Activated T-helper 1 cell treated with anti-CD3 and anti-CD28 coated beads, Interleukin-12 subunit alpha, Interleukin-12 subunit beta, Interleukin-2, Interleukin-4 antibody, amounts not matched to agents 30 ng/mL and 10 ng/mL and 1 ng/mL, durations not matched to agents 14 hours and 24 hours and 36 hours (primary cell): ENCODE data around the gene DNAJC11. TPM values are rescaled to one million over a fixed set of nuclear protein-coding genes. Genes with fewer than 3 reads are reported as not detected.
"Not testable (repeated sequence)": the region's sequence is repeated elsewhere in the genome, so short reads cannot be mapped to it uniquely, and the experiment has no call there.

Experiments
- DNase-seq: peaks from one replicate; pipeline ENCODE4 v3.0.0; 2021; ENCODE audit warnings: low spot score
- H3K27ac Mint-ChIP-seq: one replicate; pipeline ENCODE4 v1.8.0; 2021; ENCODE audit warnings: mild to moderate bottlenecking, mixed read lengths
- H3K27me3 Mint-ChIP-seq: one replicate; pipeline ENCODE4 v1.8.0; 2022; ENCODE audit warnings: mild to moderate bottlenecking, moderate library complexity, mixed read lengths; ENCODE audit not compliant: insufficient read depth
- H3K36me3 Mint-ChIP-seq: one replicate; pipeline ENCODE4 v1.8.0; 2021; ENCODE audit warnings: low read depth, mixed read lengths
- H3K4me1 Mint-ChIP-seq: one replicate; pipeline ENCODE4 v1.8.0; 2021; ENCODE audit warnings: low read depth, mixed read lengths
- H3K4me3 Mint-ChIP-seq: one replicate; pipeline ENCODE4 v1.8.0; 2021; ENCODE audit warnings: mild to moderate bottlenecking, moderate library complexity, mixed read lengths
- H3K9me3 Mint-ChIP-seq: one replicate; pipeline ENCODE4 v1.8.0; 2021; ENCODE audit warnings: mixed read lengths
- intact Hi-C: fragments of 100-400 bp; cut with micrococcal nuclease; formaldehyde crosslinking; loops from one replicate; pipeline ENCODE4 v1.15.1; 2024
- total RNA-seq: library from RNA; stranded (reverse); gene quantifications from 2 replicates; pipeline ENCODE4 v1.2.3, GENCODE V29; 2022

DNAJC11 gene
- total RNA-seq, 1 donor from 2014 or later, result 81.4 TPM

- no peaks in the 10 kb centered on the region for H3K36me3 Mint-ChIP-seq
- intact Hi-C loops, result no loop called here
- H3K9me3 Mint-ChIP-seq, result no peaks in the 10 kb centered on the region
- H3K27ac Mint-ChIP-seq, result no peak overlapping the region
- peaks cover 2% of the 10 kb centered on the region for H3K4me1 Mint-ChIP-seq
- no peaks in the 10 kb centered on the region for H3K27me3 Mint-ChIP-seq
- DNase-seq, result no peak
- no peak overlapping the region for H3K4me3 Mint-ChIP-seq
Observed at GRCh38 chr1:6688757-6689156, 12.9 kb downstream of the DNAJC11 start.

DNA sequence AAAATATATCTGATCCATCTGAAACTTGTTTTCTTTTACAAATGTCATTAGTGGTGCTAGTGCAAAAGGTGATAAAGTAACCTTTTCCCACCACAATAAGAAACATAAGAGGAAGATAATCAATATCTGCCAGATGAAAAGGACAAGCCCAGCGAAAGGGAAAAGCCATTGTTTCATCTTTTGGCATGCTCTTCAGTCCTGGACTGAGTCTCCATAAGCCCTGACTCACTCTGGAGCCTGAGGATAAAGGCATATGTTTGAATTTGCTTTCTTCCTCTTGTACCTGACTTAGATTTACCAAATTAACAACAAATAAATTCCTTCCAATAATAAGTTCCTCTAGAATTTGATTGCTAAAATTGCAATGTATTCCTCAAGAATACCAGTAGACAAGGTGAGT lies 13.6 kb downstream of the DNAJC11 start:
- Mint-ChIP-seq H3K27me3 (no peaks in the 10 kb centered on the region), H3K27ac (no peak overlapping the region), H3K36me3 (no peaks in the 10 kb centered on the region), H3K4me3 (no peak overlapping the region), H3K4me1 (peaks cover 9% of the 10 kb centered on the region), H3K9me3 (no peaks in the 10 kb centered on the region)
- intact Hi-C loops, result no loop called here
- no peak for DNase-seq

DNA sequence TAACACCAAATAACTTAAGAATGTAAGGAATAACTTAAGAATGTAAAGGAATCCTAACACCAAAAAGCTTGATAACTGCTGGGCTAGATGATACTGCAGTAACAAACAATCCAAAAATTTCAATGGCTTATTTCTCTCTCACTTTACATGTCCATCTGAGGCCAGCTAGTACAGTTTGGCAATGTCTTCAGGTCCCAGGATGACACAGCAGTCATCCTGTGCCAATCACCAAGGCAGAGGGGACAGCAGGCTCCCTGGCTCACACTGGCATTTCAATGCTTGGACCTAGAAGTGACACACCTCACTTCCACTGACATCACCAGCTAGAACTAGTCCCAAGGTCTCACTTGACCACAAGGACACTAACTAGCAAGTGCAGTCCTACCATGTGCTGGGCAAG lies 15.3 kb downstream of the DNAJC11 start:
- intact Hi-C loops, result no loop called here
- Mint-ChIP-seq H3K9me3 (no peaks in the 10 kb centered on the region), H3K27ac (no peak overlapping the region), H3K4me3 (no peak overlapping the region), H3K4me1 (peaks cover 9% of the 10 kb centered on the region), H3K36me3 (no peaks in the 10 kb centered on the region), H3K27me3 (no peaks in the 10 kb centered on the region)
- DNase-seq, result no peak

GRCh38 chr1:6685381-6685780 lies 16.2 kb downstream of the DNAJC11 start:
- Mint-ChIP-seq H3K9me3 (no peaks in the 10 kb centered on the region), H3K4me3 (no peak overlapping the region), H3K27me3 (no peaks in the 10 kb centered on the region), H3K36me3 (peaks cover 5% of the 10 kb centered on the region), H3K27ac (no peak overlapping the region), H3K4me1 (peaks cover 9% of the 10 kb centered on the region)
- DNase-seq, result no peak
- intact Hi-C loops, result no loop called here

DNA sequence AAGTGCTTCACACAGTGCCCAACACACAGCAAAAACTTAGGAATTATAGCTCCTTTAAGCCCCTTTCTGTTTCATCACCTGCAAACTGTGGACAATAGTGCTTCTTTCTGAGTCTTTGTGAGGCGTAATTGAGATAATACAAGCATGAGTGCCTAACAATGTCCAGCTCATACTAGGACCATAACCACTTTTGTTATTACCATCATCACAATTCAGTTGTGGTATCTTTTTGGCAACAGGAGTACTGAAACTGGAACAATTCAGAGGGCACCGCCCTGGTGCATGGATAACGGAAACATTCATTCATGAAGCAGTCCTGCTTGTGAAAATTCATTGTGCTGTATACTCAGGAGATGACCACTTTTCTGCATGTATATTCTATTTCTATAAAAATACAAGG lies 18.2 kb downstream of the DNAJC11 start:
- no peak for DNase-seq
- H3K36me3 Mint-ChIP-seq, result peaks cover 5% of the 10 kb centered on the region
- peaks cover 9% of the 10 kb centered on the region for H3K4me1 Mint-ChIP-seq
- intact Hi-C loops, result no loop called here
- no peaks in the 10 kb centered on the region for H3K27me3 Mint-ChIP-seq
- H3K27ac Mint-ChIP-seq, result no peak overlapping the region
- H3K4me3 Mint-ChIP-seq, result no peak overlapping the region
- no peaks in the 10 kb centered on the region for H3K9me3 Mint-ChIP-seq

- H3K27ac Mint-ChIP-seq, result no peak overlapping the region
- no peak overlapping the region for H3K4me3 Mint-ChIP-seq
- DNase-seq, result no peak
- H3K36me3 Mint-ChIP-seq, result peaks cover 25% of the 10 kb centered on the region
- H3K27me3 Mint-ChIP-seq, result peaks cover 3% of the 10 kb centered on the region
- no peaks in the 10 kb centered on the region for H3K9me3 Mint-ChIP-seq
- intact Hi-C loops, result no loop called here
- H3K4me1 Mint-ChIP-seq, result no peaks in the 10 kb centered on the region
Observed at GRCh38 chr1:6675941-6676340, 25.7 kb downstream of the DNAJC11 start.

GRCh38 chr1:6674771-6675170 lies 26.8 kb downstream of the DNAJC11 start:
- intact Hi-C loops, result no loop called here
- Mint-ChIP-seq H3K9me3 (no peaks in the 10 kb centered on the region), H3K27ac (no peak overlapping the region), H3K27me3 (peaks cover 3% of the 10 kb centered on the region), H3K4me3 (no peak overlapping the region), H3K4me1 (no peaks in the 10 kb centered on the region), H3K36me3 (peaks cover 20% of the 10 kb centered on the region)
- no peak for DNase-seq

GRCh38 chr1:6673816-6674398 lies 27.7 kb downstream of the DNAJC11 start:
- no peak for DNase-seq
- no peaks in the 10 kb centered on the region for H3K9me3 Mint-ChIP-seq
- H3K27me3 Mint-ChIP-seq, result peaks cover 3% of the 10 kb centered on the region
- no peak overlapping the region for H3K27ac Mint-ChIP-seq
- H3K36me3 Mint-ChIP-seq, result peaks cover 20% of the 10 kb centered on the region
- no peaks in the 10 kb centered on the region for H3K4me1 Mint-ChIP-seq
- H3K4me3 Mint-ChIP-seq, result no peak overlapping the region
- intact Hi-C loops, result no loop called here

DNA sequence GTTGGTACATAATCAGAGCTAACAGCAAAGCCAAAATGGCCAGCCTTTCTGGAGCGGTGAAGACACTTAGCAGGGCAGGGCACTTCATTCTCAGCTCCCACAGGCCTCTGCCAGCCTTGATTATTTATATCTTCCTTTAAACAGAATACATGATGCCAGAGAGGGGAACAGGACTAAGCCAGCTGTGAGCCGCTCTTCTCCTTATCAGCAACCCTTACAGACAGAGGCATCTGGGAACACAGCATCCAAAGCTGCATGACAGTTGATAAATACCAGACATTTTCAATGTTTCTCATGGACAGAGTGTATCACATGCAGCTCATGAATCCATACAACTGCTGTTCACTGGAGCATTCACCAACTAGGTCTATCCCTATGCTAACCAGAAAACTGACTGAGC lies 29.1 kb downstream of the DNAJC11 start:
- no peak for DNase-seq
- Mint-ChIP-seq H3K27me3 (peaks cover 3% of the 10 kb centered on the region), H3K36me3 (peaks cover 17% of the 10 kb centered on the region), H3K4me3 (no peak overlapping the region), H3K9me3 (no peaks in the 10 kb centered on the region), H3K27ac (no peak overlapping the region), H3K4me1 (no peaks in the 10 kb centered on the region)
- intact Hi-C loops, result no loop called here

DNA sequence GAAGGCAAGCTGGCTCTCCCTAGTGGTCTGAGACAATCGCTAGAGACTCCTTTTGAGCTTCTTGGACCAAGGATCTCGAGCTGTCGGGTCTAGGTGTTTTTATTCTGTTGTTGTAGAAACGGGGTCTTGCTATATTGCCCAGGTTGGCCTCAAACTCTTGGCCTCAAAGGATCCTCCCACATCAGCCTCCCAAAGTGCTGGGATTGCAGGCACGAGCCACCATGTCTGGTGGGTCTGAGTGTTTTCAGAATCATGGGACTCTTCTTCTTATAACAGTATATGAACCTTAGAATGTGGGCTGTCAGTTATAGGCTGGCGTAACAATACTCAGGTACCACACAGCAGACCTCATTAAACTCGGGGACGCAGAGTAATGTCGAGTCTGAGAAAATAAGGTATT lies 33.1 kb downstream of the DNAJC11 start:
- Mint-ChIP-seq H3K27ac (no peak overlapping the region), H3K4me1 (no peaks in the 10 kb centered on the region), H3K4me3 (no peak overlapping the region), H3K9me3 (no peaks in the 10 kb centered on the region), H3K27me3 (no peaks in the 10 kb centered on the region), H3K36me3 (peaks cover 5% of the 10 kb centered on the region)
- no peak for DNase-seq
- intact Hi-C loops, result no loop called here

GRCh38 chr1:6667139-6667538 lies 34.5 kb downstream of the DNAJC11 start:
- H3K36me3 Mint-ChIP-seq, result peaks cover 5% of the 10 kb centered on the region
- no peak overlapping the region for H3K4me3 Mint-ChIP-seq
- H3K27ac Mint-ChIP-seq, result no peak overlapping the region
- no peaks in the 10 kb centered on the region for H3K4me1 Mint-ChIP-seq
- no peak for DNase-seq
- H3K9me3 Mint-ChIP-seq, result no peaks in the 10 kb centered on the region
- intact Hi-C loops, result no loop called here
- H3K27me3 Mint-ChIP-seq, result no peaks in the 10 kb centered on the region

GRCh38 chr1:6666696-6667095 lies 34.9 kb downstream of the DNAJC11 start:
- Mint-ChIP-seq H3K9me3 (no peaks in the 10 kb centered on the region), H3K4me1 (no peaks in the 10 kb centered on the region), H3K27ac (no peak overlapping the region), H3K4me3 (no peak overlapping the region), H3K36me3 (peaks cover 5% of the 10 kb centered on the region), H3K27me3 (no peaks in the 10 kb centered on the region)
- no peak for DNase-seq
- intact Hi-C loops, result no loop called here

DNA sequence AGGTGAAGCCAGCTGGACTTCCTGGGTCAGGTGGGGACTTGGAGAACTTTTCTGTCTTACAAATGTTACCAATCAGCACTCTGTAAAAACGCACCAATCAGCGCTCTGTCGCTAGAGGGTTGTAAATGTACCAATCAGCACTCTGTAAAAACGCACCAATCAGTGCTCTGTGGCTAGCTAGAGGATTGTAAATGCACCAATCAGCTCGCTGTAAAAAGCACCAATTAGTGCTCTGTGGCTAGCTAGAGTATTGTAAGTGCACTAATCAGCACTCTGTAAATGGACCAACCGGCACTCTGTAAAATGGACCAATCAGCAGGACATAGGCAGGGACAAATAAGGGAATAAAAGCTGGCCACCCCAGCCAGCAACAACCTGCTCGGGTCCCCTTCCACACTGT lies 39.1 kb downstream of the DNAJC11 start:
- H3K4me3 Mint-ChIP-seq, H3K27ac Mint-ChIP-seq, H3K4me1 Mint-ChIP-seq, intact Hi-C loops, H3K27me3 Mint-ChIP-seq, H3K9me3 Mint-ChIP-seq, DNase-seq: not testable (repeated sequence)
- peaks cover 12% of the 10 kb centered on the region for H3K36me3 Mint-ChIP-seq

DNA sequence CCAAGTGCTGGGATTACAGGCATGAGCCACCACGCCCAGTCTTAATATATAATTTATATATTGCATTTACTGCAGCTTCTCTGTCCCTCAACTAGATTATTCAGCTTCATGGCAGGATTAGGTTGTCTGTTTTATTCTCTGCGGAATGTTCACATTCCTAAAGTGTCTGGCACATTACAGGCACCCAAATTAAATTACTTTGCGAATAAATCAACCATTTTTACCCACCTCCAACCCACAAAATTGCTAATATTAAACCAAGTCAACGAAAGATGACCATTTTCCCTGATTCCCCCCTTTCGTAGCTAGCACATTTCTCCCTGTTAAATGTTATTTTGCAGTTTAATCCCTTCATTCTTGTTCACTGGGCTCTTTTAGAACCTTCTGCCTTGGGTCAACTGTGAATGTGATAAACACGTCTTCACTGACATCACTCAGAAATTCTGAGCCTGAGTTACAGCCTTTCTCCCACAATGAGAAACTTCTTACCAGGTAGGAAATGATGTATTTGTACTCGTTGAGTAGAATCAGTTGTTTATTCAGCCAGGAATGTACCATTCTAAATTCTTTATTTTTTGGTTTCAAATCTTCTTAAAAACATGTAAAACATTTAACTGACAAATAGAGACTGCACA lies 41.1 kb downstream of the DNAJC11 start:
- Mint-ChIP-seq H3K36me3 (peaks cover 10% of the 10 kb centered on the region), H3K4me3 (no peak overlapping the region), H3K27me3 (no peaks in the 10 kb centered on the region), H3K4me1 (no peaks in the 10 kb centered on the region), H3K27ac (no peak overlapping the region), H3K9me3 (no peaks in the 10 kb centered on the region)
- intact Hi-C loops, result no loop called here
- no peak for DNase-seq
